ENCODE measurements around the gene CHODL. TPM values are rescaled to one million over a fixed set of nuclear protein-coding genes. Genes with fewer than 3 reads are reported as not detected.

The CHODL gene
- total RNA-seq: 0.48 TPM in 1 of 2 replicates, not detected in the other

GRCh38 chr21:18244671-18245463, at the start of gene CHODL:
TSS of gene CHODL (plus strand) at chr21:18244833. CDS start at chr21:18245224, 391 bp downstream.

Other genes with a start within 250 kb of the CHODL start
- gene TMPRSS15, start 159.0 kb downstream of the CHODL start, total RNA-seq: not detected in 2 replicates